ENCODE data around the gene ZNF575. TPM values are rescaled to one million over a fixed set of nuclear protein-coding genes. Genes with fewer than 3 reads are reported as not detected.

ZNF575 gene, protein sequence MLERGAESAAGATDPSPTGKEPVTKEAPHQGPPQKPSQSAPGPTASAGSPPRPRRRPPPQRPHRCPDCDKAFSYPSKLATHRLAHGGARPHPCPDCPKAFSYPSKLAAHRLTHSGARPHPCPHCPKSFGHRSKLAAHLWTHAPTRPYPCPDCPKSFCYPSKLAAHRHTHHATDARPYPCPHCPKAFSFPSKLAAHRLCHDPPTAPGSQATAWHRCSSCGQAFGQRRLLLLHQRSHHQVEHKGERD
- 0.09 and 0.30 TPM in 2 replicates for total RNA-seq

DNA sequence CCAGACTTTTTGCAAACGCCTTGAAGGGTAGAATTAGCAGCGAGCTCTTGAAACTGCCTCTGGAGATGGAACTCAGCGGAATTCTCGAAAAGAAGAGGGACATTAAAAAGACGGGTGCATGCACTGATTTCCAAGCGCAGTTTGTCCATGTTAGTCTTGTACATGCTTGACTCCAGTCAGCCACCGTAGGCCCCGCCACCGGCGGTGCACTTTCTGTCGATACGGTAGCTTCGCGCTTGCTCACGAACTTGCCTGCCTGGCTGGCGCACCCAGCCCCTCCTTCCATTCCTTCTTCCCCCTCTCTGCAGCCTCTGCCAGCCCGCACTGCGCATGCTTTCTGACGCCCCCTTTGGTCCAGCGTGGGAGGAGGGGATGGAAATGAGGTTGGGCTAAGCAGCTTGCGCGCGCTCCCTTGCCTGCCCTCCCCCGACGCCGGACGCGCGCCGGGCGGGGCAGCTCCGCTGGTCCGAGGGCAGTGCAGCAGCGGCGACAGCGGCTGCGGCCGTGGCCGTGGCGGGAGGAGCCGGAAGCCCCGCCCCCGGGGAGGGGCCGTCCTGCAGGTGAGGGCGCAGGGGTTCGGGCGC lies at the start of gene ZNF575:
ZNF575 (plus strand) TSS at position 227 of the 584 bp plus-strand sequence. CDS start 1,235 bp downstream, outside the sequence.

DNA sequence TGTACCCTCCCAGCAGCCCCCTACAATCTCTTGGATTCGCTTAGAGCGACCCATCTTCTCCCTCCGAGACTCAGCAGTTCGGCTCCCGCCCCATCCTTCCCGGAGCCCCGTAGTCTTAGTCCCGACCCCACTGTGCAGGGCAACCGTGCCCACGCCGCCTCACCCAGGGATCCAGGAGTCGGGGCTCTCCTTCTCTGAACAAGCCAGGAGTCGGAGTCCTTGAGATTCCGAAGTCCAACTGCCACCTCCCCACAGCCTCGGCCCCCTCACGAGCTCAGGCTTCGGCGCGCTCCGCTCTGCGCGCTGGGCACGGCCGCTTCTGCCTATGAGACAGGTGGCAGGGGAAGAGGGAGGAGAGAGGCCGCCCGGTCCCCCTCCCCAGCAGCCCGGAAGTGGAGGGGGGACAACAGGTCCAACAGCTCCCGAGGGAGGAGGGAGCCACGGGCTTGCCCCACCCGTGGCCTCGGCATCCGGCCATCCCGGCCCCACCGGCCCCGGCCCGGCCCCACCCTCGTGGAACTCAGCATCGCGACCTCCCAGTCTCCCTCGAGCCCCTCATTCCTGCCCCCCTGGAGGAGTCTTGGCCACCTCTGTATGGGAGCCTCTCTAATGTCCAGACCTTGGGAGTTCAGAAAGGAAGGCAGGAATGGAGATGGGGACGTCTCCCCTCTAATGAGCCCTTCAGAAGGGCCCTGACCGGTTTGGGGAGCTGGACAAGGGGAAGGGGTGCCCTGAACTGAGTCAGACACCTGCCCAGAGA lies 28.4 kb upstream of the ZNF575 start, which contains the start of gene PHLDB3:
PHLDB3 (minus strand) TSS at position 321 of the 760 bp plus-strand sequence. CDS start 628 bp downstream, outside the sequence.

DNA sequence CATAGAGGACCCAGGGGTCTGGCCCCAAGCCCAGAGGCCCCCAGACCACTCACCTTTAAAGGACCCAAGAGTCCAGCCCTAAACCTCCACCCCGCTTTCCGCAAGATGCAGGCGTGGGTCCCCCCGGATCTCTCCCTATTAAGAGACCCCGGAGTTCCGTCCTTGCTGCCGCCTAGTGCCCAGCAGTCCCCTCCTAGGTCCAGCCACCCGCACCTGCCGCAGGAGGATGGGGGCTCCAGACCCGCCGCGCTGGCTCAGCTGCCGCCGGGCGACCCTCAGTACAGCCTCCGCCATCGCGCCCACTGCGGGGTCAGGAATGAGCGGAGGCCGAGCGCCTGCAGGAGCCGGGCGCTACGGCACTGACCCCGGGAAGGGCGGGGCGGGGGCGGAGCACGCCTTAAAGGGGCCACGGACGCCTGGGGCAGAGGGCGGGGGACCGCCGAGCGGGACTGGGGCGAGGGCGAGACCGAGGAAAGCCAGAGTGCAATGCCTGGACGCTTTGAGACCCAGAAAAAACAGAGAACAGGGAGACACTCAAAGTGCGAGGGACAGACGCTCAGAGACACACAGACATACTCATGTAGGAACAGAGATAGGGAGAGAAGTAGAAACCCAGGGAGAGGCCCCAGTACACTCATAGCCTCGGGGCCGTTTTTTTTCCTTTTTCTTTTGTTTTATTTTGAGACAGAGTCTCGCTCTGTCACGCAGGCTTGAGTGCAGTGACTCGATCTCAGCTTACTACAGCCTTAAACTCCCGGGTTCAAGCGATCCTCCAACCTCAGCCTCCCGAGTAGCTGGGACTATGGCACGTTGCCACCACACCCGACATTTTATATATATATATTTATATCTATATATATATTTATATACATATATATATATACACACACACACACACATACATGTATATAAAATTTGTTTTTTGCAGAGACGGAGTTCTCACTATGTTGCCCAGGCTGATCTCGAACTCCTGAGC lies 5.8 kb upstream of the ZNF575 start, which contains the start of gene ETHE1:
ETHE1 (minus strand) TSS at position 318 of the 976 bp plus-strand sequence; CDS start at position 294, 24 bp downstream.

DNA sequence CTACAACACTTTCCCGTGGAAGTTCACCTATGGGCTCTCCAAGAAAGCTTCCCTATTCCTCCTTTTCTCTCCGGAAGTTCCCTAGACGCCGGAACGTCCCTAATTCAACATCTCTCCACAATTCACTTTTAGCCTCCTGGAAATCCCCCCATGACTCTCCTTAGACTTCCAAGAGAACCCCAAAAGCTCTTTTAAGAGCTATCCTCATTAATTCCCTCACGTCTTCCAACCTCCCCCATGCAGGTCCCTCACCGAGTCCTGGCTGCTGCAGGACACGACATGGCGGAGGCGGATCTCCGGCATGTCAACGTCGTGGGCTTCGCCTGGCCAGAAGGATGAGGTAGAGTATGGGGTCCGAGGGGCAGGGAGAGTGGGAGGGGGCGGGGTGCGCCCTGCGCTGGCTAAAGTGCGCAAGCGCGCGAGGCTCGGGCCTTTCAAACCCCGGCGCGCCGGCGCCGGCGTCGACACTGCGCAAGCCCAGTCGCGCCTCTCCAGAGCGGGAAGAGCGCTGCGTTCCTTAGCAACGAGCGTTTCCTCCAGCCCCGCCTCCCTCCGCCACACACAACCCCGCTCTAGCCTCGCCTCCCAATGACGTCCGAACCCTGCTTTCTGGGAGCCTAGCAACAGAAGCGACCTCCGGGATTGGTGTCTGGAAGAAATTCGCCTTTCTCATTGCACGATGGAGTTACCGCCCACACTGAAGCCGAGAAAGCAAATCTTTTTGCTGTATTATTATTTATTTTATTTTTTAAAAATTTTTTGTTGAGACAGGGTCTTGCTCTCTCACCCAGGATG lies 42.4 kb downstream of the ZNF575 start, which contains the start of the genes PINLYP and XRCC1:
PINLYP (plus strand) TSS at position 646 of the 795 bp plus-strand sequence. CDS start 1,391 bp downstream, outside the sequence.
XRCC1 (minus strand) TSS at position 372 of the 795 bp plus-strand sequence; CDS start at position 303, 69 bp downstream.

Other genes with a start within 250 kb of the ZNF575 start
- not detected in 2 replicates for gene CD177, start 179.5 kb upstream of the ZNF575 start, total RNA-seq
- not detected in 2 replicates for gene TEX101, start 118.3 kb upstream of the ZNF575 start, total RNA-seq
- gene LYPD3, start 67.6 kb upstream of the ZNF575 start, total RNA-seq, result 0.09 TPM in 1 of 2 replicates, not detected in the other
- gene PHLDB3, start 28.4 kb upstream of the ZNF575 start, total RNA-seq, result 14.7 and 21.1 TPM in 2 replicates
- 49.8 and 63.5 TPM in 2 replicates for gene ETHE1, start 6.0 kb upstream of the ZNF575 start, total RNA-seq
- gene XRCC1, start 42.3 kb downstream of the ZNF575 start, total RNA-seq, result 10.8 and 11.9 TPM in 2 replicates
- 0.30 and 0.69 TPM in 2 replicates for gene PINLYP, start 42.6 kb downstream of the ZNF575 start, total RNA-seq
- gene IRGQ, start 62.9 kb downstream of the ZNF575 start, total RNA-seq, result 24.9 and 34.3 TPM in 2 replicates
- gene ZNF576, start 63.4 kb downstream of the ZNF575 start, total RNA-seq, result 7.7 and 10.9 TPM in 2 replicates
- gene SRRM5, start 78.9 kb downstream of the ZNF575 start, total RNA-seq, result 0.05 TPM in 1 of 2 replicates, not detected in the other
- gene ZNF428, start 86.4 kb downstream of the ZNF575 start, total RNA-seq, result 21.3 and 48.1 TPM in 2 replicates
- 1.8 and 3.8 TPM in 2 replicates for gene CADM4, start 106.7 kb downstream of the ZNF575 start, total RNA-seq
- 120 and 200 TPM in 2 replicates for gene PLAUR, start 137.0 kb downstream of the ZNF575 start, total RNA-seq
- gene IRGC, start 182.9 kb downstream of the ZNF575 start, total RNA-seq, result not detected in 2 replicates
- 9.8 and 16.6 TPM in 2 replicates for gene SMG9, start 221.8 kb downstream of the ZNF575 start, total RNA-seq
- gene KCNN4, start 247.8 kb downstream of the ZNF575 start, total RNA-seq, result 0.30 and 1.0 TPM in 2 replicates

Measured in smooth muscle cell of the umbilical artery (primary cell).